ENCODE data around the gene ARL15. TPM values are rescaled to one million over a fixed set of nuclear protein-coding genes. Genes with fewer than 3 reads are reported as not detected.

ARL15 gene
- total RNA-seq, 1 donor = 28.1 TPM

- DNase-seq (ENCODE audit: low read depth) = no peak
- TF ChIP-seq CTCF (IDR thresholded peaks at IDR 0.05; ENCODE audit: insufficient read depth, low read depth, low read length) = no peak
- H3K4me3 ChIP-seq (ENCODE audit: low read depth, low read length) = no peak overlapping the region
Measured at GRCh38 chr5:54325272-54325609, 14.9 kb upstream of the ARL15 start.

GRCh38 chr5:54324651-54325271 is 14.4 kb upstream of the ARL15 start:
- no peak for TF ChIP-seq CTCF (IDR thresholded peaks at IDR 0.05; ENCODE audit: insufficient read depth, low read depth, low read length)
- no peak overlapping the region for H3K4me3 ChIP-seq (ENCODE audit: low read depth, low read length)
- DNase-seq (ENCODE audit: low read depth) = no peak

- no peak for DNase-seq (ENCODE audit: low read depth)
- no peak for TF ChIP-seq CTCF (IDR thresholded peaks at IDR 0.05; ENCODE audit: insufficient read depth, low read depth, low read length)
- H3K4me3 ChIP-seq (ENCODE audit: low read depth, low read length) = no peak overlapping the region
Measured at GRCh38 chr5:54323495-54323894, 13.1 kb upstream of the ARL15 start.

- no peak for TF ChIP-seq CTCF (IDR thresholded peaks at IDR 0.05; ENCODE audit: insufficient read depth, low read depth, low read length)
- no peak overlapping the region for H3K4me3 ChIP-seq (ENCODE audit: low read depth, low read length)
- DNase-seq (ENCODE audit: low read depth) = no peak
Measured at GRCh38 chr5:54320256-54320655, 9.9 kb upstream of the ARL15 start.

GRCh38 chr5:54317511-54318260 is 7.3 kb upstream of the ARL15 start:
- no peak for TF ChIP-seq CTCF (IDR thresholded peaks at IDR 0.05; ENCODE audit: insufficient read depth, low read depth, low read length)
- H3K4me3 ChIP-seq (ENCODE audit: low read depth, low read length) = no peak overlapping the region
- peak; percentile 58 for DNase-seq (ENCODE audit: low read depth)

GRCh38 chr5:54315736-54316528 is 5.6 kb upstream of the ARL15 start:
- no peak for TF ChIP-seq CTCF (IDR thresholded peaks at IDR 0.05; ENCODE audit: insufficient read depth, low read depth, low read length)
- no peak for DNase-seq (ENCODE audit: low read depth)
- H3K4me3 ChIP-seq (ENCODE audit: low read depth, low read length) = no peak overlapping the region

Measured in fibroblast of villous mesenchyme (primary cell).